ENCODE data around the gene CRPPA.

DNA sequence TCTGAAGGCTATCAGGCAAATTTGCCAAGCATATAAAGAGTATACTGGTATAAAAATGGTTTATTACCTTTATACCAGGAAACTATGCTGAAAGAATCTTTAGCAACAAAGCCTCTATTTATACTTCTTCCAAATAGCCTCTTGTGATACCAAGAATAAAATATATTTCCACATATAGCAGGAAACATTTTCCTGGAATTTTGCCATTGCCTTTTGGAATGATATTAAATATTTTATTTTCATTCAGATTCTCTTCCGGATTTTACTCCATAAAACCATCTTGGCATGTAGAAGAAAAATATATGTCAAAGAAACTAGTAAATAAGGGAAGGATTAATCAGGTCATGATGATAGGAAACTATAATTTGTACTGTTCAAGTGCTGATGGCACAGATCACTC, 26.5 kb upstream of the CRPPA start:
- TF ChIP-seq, protein P1, sequence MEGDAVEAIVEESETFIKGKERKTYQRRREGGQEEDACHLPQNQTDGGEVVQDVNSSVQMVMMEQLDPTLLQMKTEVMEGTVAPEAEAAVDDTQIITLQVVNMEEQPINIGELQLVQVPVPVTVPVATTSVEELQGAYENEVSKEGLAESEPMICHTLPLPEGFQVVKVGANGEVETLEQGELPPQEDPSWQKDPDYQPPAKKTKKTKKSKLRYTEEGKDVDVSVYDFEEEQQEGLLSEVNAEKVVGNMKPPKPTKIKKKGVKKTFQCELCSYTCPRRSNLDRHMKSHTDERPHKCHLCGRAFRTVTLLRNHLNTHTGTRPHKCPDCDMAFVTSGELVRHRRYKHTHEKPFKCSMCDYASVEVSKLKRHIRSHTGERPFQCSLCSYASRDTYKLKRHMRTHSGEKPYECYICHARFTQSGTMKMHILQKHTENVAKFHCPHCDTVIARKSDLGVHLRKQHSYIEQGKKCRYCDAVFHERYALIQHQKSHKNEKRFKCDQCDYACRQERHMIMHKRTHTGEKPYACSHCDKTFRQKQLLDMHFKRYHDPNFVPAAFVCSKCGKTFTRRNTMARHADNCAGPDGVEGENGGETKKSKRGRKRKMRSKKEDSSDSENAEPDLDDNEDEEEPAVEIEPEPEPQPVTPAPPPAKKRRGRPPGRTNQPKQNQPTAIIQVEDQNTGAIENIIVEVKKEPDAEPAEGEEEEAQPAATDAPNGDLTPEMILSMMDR (IDR thresholded peaks at IDR 0.05; ENCODE audit: insufficient read depth, low read depth, low read length), result no peak
- no peak for TF ChIP-seq EZH2 (IDR thresholded peaks at IDR 0.05; ENCODE audit: insufficient read depth, low read length)
